ENCODE data around the gene KMT5C. TPM values are rescaled to one million over a fixed set of nuclear protein-coding genes. Genes with fewer than 3 reads are reported as not detected.
A peak's percentile ranks its signal among the peaks of the same experiment; 100 is the strongest.

The KMT5C gene
- total and polyA plus RNA-seq, 10 of the 15 experiments (the other 5 are each of a cell fraction or from before 2014, with no cell fraction given), result 0.20 to 15.8 (median 4.3) TPM; not detected in 1

- TF ChIP-seq IRF3 (IDR thresholded peaks at IDR 0.05) (no peak; the same call in 1 of the 2 replicates), TAF1 (IDR thresholded peaks at IDR 0.05; ENCODE audit: borderline replicate concordance, low read depth, low read length) (peak; percentile 100), SIN3A (IDR thresholded peaks at IDR 0.05; ENCODE audit: low read depth, low read length) (peak; percentile 96), ATF3 (IDR thresholded peaks at IDR 0.05; ENCODE audit: borderline replicate concordance, extremely low read depth, low read depth, low read length) (no peak), RB1 (IDR thresholded peaks at IDR 0.05; ENCODE audit: borderline replicate concordance) (0 out of 2 replicates have a peak, but pooled peaks have one; percentile 42), ZNF592 (IDR thresholded peaks at IDR 0.05) (no peak), ZBTB40 (IDR thresholded peaks at IDR 0.05; ENCODE audit: borderline replicate concordance) (peak; percentile 88), RCOR1 (conservative IDR thresholded peaks at IDR 0.05; ENCODE audit: low read depth, low read length) (0 out of 2 replicates have a peak, but pooled peaks have one; percentile 59), CEBPB (IDR thresholded peaks at IDR 0.05; ENCODE audit: borderline replicate concordance in 1 of 2, low read depth in 2 of 2, low read length in 2 of 2) (0 out of 4 replicates have a peak, but pooled peaks of 1 of the 2 experiments have one; percentile 15), E2F8 (IDR thresholded peaks at IDR 0.05; ENCODE audit: low read depth, partially characterized antibody) (no peak), TCF7 (IDR thresholded peaks at IDR 0.05; ENCODE audit: borderline replicate concordance) (no peak), STAT1 (conservative IDR thresholded peaks at IDR 0.05) (no peak), POLR2A (IDR thresholded peaks at IDR 0.05; ENCODE audit: low read depth, low read length) (peak; percentile 100), ZZZ3 (IDR thresholded peaks at IDR 0.05; ENCODE audit: control insufficient read depth, insufficient read length, low read depth) (no peak)
Measured at GRCh38 chr19:55385724-55386492, 46.2 kb downstream of the KMT5C start, which contains the start of gene RPL28 (continued).
